Thyroid gland (tissue), 4 donors: ENCODE data around the gene KLHDC9.

ENCODE experiments used
- POLR2A ChIP-seq, 2 donors: fragments of 450-650 bp; IDR thresholded peaks; one replicate each; pipeline ENCODE4 v1.6.1; 2017; ENCODE audit warnings: antibody characterized with exemption in 2 of 2, mild to moderate bottlenecking in 2 of 2, moderate library complexity in 1 of 2
- TF ChIP-seq, protein P1 (sequence below), 6 experiments: fragments of 200-600 bp in 3 of 6; fragments of 450-650 bp in 3 of 6; sonication (generic) in 3 of 6; IDR thresholded peaks; one replicate each; pipeline ENCODE4 v1.5.1; 2016 to 2019; ENCODE audit warnings: antibody characterized with exemption in 6 of 6, mild to moderate bottlenecking in 2 of 6, inconsistent platforms in 1 of 6, moderate library complexity in 1 of 6

DNA sequence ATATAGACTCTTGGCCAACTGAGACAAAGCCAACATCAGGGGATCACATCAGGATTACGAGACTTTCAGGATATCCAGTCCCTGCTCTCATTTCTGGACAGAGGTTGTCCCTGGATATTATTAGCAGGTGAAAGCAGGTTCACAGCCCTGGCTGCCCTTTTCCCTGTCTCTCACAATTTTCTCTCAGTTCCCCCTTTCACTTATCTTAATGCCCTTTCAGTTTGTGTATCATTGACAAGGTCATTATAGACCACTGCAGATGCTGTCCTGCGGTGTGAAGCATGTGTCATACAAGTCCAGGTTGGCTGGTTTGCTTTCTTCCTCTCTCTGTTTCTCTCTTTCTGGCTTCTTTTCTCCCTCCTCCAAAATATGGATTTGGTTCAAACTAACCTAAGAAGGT lies 2.1 kb upstream of the KLHDC9 start:
- TF ChIP-seq, protein P1, sequence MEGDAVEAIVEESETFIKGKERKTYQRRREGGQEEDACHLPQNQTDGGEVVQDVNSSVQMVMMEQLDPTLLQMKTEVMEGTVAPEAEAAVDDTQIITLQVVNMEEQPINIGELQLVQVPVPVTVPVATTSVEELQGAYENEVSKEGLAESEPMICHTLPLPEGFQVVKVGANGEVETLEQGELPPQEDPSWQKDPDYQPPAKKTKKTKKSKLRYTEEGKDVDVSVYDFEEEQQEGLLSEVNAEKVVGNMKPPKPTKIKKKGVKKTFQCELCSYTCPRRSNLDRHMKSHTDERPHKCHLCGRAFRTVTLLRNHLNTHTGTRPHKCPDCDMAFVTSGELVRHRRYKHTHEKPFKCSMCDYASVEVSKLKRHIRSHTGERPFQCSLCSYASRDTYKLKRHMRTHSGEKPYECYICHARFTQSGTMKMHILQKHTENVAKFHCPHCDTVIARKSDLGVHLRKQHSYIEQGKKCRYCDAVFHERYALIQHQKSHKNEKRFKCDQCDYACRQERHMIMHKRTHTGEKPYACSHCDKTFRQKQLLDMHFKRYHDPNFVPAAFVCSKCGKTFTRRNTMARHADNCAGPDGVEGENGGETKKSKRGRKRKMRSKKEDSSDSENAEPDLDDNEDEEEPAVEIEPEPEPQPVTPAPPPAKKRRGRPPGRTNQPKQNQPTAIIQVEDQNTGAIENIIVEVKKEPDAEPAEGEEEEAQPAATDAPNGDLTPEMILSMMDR (IDR thresholded peaks at IDR 0.05): no peak
- TF ChIP-seq POLR2A (IDR thresholded peaks at IDR 0.05): no peak
